Natural killer cell (primary cell): Measurements from ENCODE around the gene NUFIP2. TPM values are rescaled to one million over a fixed set of nuclear protein-coding genes. Genes with fewer than 3 reads are reported as not detected.

Experiments used
- ATAC-seq, 3 donors: fragments of 150-1000 bp in 2 of 3; fragments of 200-7000 bp in 1 of 3; cut with Tn5 transposase; 1 replicate in 1 of 3; 2 replicates in 2 of 3; pipeline ENCODE4 v1.10.0; 2021; ENCODE audit warnings: mild to moderate bottlenecking in 2 of 3, moderate library complexity in 2 of 3
- DNase-seq, 2 donors: peaks; one replicate each; pipeline versions ENCODE4 v3.0.0 to v3.0.0-alpha.2; 2013 to 2021; ENCODE audit warnings: mixed read lengths in 1 of 2
- H3K27ac ChIP-seq: one replicate; pipeline ENCODE4 v1.5.1; 2013; ENCODE audit warnings: mild to moderate bottlenecking, low read length
- H3K27me3 ChIP-seq: one replicate; pipeline ENCODE4 v1.6.1; 2013; ENCODE audit warnings: low read length; ENCODE audit not compliant: control insufficient read depth, insufficient read depth
- H3K36me3 ChIP-seq: one replicate; pipeline ENCODE4 v1.6.1; 2013; ENCODE audit warnings: low read length; ENCODE audit not compliant: control insufficient read depth, insufficient read depth
- H3K4me1 ChIP-seq: one replicate; pipeline ENCODE4 v1.6.1; 2013; ENCODE audit warnings: low read length; ENCODE audit not compliant: control insufficient read depth, insufficient read depth
- H3K4me3 ChIP-seq: one replicate; pipeline ENCODE4 v1.5.1; 2013; ENCODE audit warnings: low read length
- H3K9me3 ChIP-seq: one replicate; pipeline ENCODE4 v1.6.1; 2013; ENCODE audit warnings: low read length; ENCODE audit not compliant: control insufficient read depth, insufficient read depth
- H3K27ac Mint-ChIP-seq, 2 donors: one replicate each; pipeline ENCODE4 v1.8.0; 2022; ENCODE audit warnings: mild to moderate bottlenecking in 2 of 2, mixed read lengths in 2 of 2, moderate library complexity in 1 of 2
- H3K27me3 Mint-ChIP-seq, 2 donors: one replicate each; pipeline ENCODE4 v1.8.0; 2022; ENCODE audit warnings: low read depth in 2 of 2, mixed read lengths in 2 of 2
- H3K36me3 Mint-ChIP-seq: one replicate; pipeline ENCODE4 v1.8.0; 2022; ENCODE audit warnings: mixed read lengths
- H3K4me1 Mint-ChIP-seq, 2 donors: one replicate each; pipeline ENCODE4 v1.8.0; 2022; ENCODE audit warnings: mixed read lengths in 2 of 2
- H3K4me3 Mint-ChIP-seq: one replicate; pipeline ENCODE4 v1.8.0; 2022; ENCODE audit warnings: mild to moderate bottlenecking, moderate library complexity, mixed read lengths
- H3K9me3 Mint-ChIP-seq, 2 donors: one replicate each; pipeline ENCODE4 v1.8.0; 2022; ENCODE audit warnings: mixed read lengths in 2 of 2
- WGBS: methylation state at CpG from one replicate; pipeline ENCODE4 v1.1.7; 2013; ENCODE audit warnings: missing lambda C conversion rate; ENCODE audit not compliant: insufficient coverage; 5-methylcytosine and 5-hydroxymethylcytosine counted together
- intact Hi-C: fragments of 100-400 bp; cut with micrococcal nuclease; formaldehyde crosslinking; loops from one replicate; pipeline ENCODE4 v1.14.2; 2022
- total RNA-seq, 4 donors: library from RNA; stranded (reverse); fragments of 120-200 nt in 1 of 4; gene quantifications; one replicate each; pipeline versions ENCODE4 v1.2.3 to v1.2.4, GENCODE V29; 2013 to 2022
- TF ChIP-seq, protein P1 (sequence below): fragments of 200-600 bp; IDR thresholded peaks from one replicate; pipeline ENCODE4 v1.8.0; 2022; ENCODE audit warnings: antibody characterized with exemption

Gene NUFIP2
- total RNA-seq, 3 donors from 2014 or later (not counting 1 experiment from before 2014, with no cell fraction given) = 79.2 to 112 (median 95.0) TPM

DNA sequence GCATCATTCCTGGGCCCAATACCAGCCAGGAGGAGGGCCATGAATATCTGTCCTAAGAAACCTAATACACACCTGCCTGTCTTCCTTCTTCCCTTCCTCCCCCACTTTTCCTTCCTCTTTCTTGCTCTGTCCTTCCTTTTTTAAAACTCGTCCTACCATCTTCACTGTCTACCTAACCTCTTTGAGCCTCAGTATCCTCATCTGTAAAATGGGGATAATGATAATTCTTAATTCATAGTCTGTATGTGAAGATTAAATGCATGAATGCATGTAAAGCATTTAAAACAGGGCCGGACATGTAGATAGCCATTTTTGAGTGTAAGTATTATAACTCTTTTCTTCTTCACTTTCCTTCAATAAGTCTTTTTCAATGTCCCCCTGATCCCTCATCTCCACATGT is 46.7 kb downstream of the NUFIP2 start:
- Histone ChIP-seq H3K4me3 (no peak overlapping the region), H3K27ac (no peak overlapping the region), H3K27me3 (no peaks in the 10 kb centered on the region), H3K4me1 (no peaks in the 10 kb centered on the region), H3K9me3 (no peaks in the 10 kb centered on the region), H3K36me3 (no peaks in the 10 kb centered on the region)
- no peaks in the 10 kb centered on the region for H3K27me3 Mint-ChIP-seq
- 50% methylated on average over 1 of the region's 2 CpGs for WGBS
- no peak overlapping the region for H3K4me3 Mint-ChIP-seq
- DNase-seq (no peak), ATAC-seq (no peak)
- no peaks in the 10 kb centered on the region for H3K9me3 Mint-ChIP-seq
- TF ChIP-seq, protein P1, sequence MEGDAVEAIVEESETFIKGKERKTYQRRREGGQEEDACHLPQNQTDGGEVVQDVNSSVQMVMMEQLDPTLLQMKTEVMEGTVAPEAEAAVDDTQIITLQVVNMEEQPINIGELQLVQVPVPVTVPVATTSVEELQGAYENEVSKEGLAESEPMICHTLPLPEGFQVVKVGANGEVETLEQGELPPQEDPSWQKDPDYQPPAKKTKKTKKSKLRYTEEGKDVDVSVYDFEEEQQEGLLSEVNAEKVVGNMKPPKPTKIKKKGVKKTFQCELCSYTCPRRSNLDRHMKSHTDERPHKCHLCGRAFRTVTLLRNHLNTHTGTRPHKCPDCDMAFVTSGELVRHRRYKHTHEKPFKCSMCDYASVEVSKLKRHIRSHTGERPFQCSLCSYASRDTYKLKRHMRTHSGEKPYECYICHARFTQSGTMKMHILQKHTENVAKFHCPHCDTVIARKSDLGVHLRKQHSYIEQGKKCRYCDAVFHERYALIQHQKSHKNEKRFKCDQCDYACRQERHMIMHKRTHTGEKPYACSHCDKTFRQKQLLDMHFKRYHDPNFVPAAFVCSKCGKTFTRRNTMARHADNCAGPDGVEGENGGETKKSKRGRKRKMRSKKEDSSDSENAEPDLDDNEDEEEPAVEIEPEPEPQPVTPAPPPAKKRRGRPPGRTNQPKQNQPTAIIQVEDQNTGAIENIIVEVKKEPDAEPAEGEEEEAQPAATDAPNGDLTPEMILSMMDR = no peak
- no peaks in the 10 kb centered on the region for H3K36me3 Mint-ChIP-seq
- intact Hi-C loops = no loop called here
- H3K27ac Mint-ChIP-seq = no peak overlapping the region
- peaks cover 0 to 5% of the 10 kb centered on the region in 2 donors for H3K4me1 Mint-ChIP-seq

DNA sequence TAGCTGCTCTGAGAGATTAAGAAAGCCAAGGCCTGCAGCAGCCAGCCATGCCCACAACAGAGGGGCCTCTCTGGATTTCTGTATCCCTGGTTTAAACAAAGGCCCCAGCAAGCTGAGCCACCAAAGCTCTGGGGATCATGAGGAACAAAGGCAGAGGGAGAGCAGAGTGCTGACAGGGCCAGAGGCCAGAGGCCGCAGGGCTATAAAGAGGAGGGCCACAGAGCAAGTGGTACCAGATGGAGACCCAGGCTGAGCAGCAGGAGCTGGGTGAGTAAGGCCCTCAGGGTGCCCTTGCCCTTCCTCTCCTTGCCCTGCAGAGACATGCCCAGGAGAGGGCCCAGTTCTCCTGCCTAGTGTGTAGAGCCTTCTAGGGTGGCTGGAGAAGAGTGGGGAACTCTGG is 47.3 kb downstream of the NUFIP2 start, which contains the start of gene CRYBA1:
CRYBA1 (plus strand) TSS at position 232 of the 400 bp plus-strand sequence; CDS start at position 237, 5 bp downstream.
- Mint-ChIP-seq H3K4me3 (no peak within 1 kb of the TSS), H3K27ac (no peak within 1 kb of the TSS)

DNA sequence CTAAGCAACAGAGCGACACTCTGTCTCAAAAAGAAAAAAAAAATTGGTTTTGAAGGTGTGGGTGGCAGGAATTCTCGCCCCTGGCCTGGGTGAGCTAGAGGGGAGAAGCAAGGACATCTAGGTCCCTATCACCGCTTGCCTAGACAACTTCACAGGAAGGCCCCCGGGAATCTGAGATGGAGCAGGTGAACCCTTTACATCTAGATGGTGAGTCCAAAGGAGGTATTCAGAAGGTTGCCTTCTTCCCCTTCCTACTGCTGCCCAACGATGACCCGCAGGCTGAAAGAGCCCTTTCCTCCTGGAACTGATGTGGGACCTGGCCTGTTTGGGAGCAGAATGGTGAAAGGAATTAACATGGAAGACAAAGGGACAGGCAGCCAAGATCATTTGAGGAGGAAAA is 48.5 kb downstream of the NUFIP2 start:
- Histone ChIP-seq H3K9me3 (no peaks in the 10 kb centered on the region), H3K4me1 (peaks cover 4% of the 10 kb centered on the region), H3K36me3 (no peaks in the 10 kb centered on the region), H3K27ac (no peak overlapping the region), H3K4me3 (no peak overlapping the region), H3K27me3 (no peaks in the 10 kb centered on the region)
- Mint-ChIP-seq H3K27me3 (no peaks in the 10 kb centered on the region), H3K9me3 (no peaks in the 10 kb centered on the region), H3K4me1 (peaks cover 0 to 5% of the 10 kb centered on the region in 2 donors), H3K27ac (no peak overlapping the region), H3K36me3 (no peaks in the 10 kb centered on the region), H3K4me3 (no peak overlapping the region)
- intact Hi-C loops = no loop called here
- ATAC-seq (no peak), DNase-seq (no peak)
- WGBS = 99% methylated on average over 5 of the region's 6 CpGs
- TF ChIP-seq, protein P1 = no peak

More for the DNA sequence above, 47.3 kb downstream of the NUFIP2 start, which contains the start of gene CRYBA1:
- H3K4me1 Mint-ChIP-seq = peaks cover 0 to 5% of the 10 kb centered on the region in 2 donors
- DNase-seq (no peak), ATAC-seq (no peak)
- intact Hi-C loops = no loop called here
- no peaks in the 10 kb centered on the region for H3K36me3 Mint-ChIP-seq
- TF ChIP-seq, protein P1 = no peak
- WGBS = 86% methylated on average over 1 of the region's 1 CpG
- Histone ChIP-seq H3K27me3 (no peaks in the 10 kb centered on the region), H3K9me3 (no peaks in the 10 kb centered on the region), H3K36me3 (no peaks in the 10 kb centered on the region), H3K4me1 (no peaks in the 10 kb centered on the region), H3K4me3 (no peak within 1 kb of the TSS), H3K27ac (no peak within 1 kb of the TSS)
- H3K9me3 Mint-ChIP-seq = no peaks in the 10 kb centered on the region
- H3K27me3 Mint-ChIP-seq = no peaks in the 10 kb centered on the region

DNA sequence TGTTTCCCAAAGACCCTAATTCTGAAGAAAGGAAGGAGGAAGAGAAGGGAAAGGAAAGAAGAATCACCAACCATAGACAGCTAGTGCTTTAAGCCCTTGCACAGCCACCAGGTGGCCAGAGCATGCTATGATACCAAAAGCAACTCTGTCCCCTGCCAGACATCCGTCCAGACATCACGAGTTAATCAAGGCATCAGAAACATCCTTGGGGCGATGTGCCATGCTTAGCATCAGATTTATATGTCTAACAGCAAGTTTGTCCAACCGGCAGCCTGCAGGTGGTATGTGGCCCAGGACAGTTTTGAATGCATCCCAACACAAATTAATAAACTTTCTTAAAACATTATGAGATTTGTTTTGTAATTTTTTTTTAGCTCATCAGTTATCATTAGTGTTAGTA is 50.2 kb downstream of the NUFIP2 start:
- Mint-ChIP-seq H3K27me3 (no peaks in the 10 kb centered on the region), H3K36me3 (no peaks in the 10 kb centered on the region), H3K4me3 (no peak overlapping the region), H3K27ac (no peak overlapping the region), H3K4me1 (no peaks in the 10 kb centered on the region), H3K9me3 (no peaks in the 10 kb centered on the region)
- DNase-seq (no peak), ATAC-seq (no peak)
- Histone ChIP-seq H3K9me3 (no peaks in the 10 kb centered on the region), H3K36me3 (no peaks in the 10 kb centered on the region), H3K4me1 (peaks cover 4% of the 10 kb centered on the region), H3K27ac (no peak overlapping the region), H3K4me3 (no peak overlapping the region), H3K27me3 (no peaks in the 10 kb centered on the region)
- WGBS = 87% methylated on average over 4 of the region's 4 CpGs
- intact Hi-C loops = no loop called here
- TF ChIP-seq, protein P1 = no peak
